IMR-90 (cell line): Measurements from ENCODE around the gene OGFOD3. TPM values are rescaled to one million over a fixed set of nuclear protein-coding genes. Genes with fewer than 3 reads are reported as not detected.

Experiments
- ATAC-seq: fragments of 200-7000 bp; cut with Tn5 transposase; 2 replicates; pipeline ENCODE4 v1.9.1; 2020; ENCODE audit warnings: low read depth, mild to moderate bottlenecking, moderate library complexity
- BruUV-seq: library from RNA; stranded (reverse); fragments of 400-500 nt; replicated peaks from 2 replicates; lab custom pipeline; 2021; lab: Mats Ljungman, UMichigan
- CTCF ChIA-PET: fragments of 300-600 bp; formaldehyde crosslinking; extraction: SDS; loops from one replicate; lab custom pipeline; 2021; ENCODE audit warnings: antibody characterized with exemption; lab: Yijun Ruan, JAX
- POLR2A ChIA-PET: fragments of 300-600 bp; sonication (Branson Sonifier 250); formaldehyde crosslinking; loops from one replicate; lab custom pipeline; 2022; ENCODE audit warnings: antibody characterized with exemption; ENCODE audit not compliant: unreplicated experiment; lab: Charles Lee
- DNase-seq: peaks from one replicate; pipeline ENCODE4 v3.0.0; 2013
- H2AFZ ChIP-seq: replicated peaks from 2 replicates; pipeline ENCODE3; 2013; ENCODE audit warnings: low read length, mild to moderate bottlenecking; ENCODE audit not compliant: poor library complexity
- H2AK5ac ChIP-seq: 2 replicates; pipeline ENCODE4 v1.6.1; 2013; ENCODE audit warnings: low read depth, low read length, inconsistent platforms
- H2AK9ac ChIP-seq: replicated peaks from 2 replicates; pipeline ENCODE3; 2013; ENCODE audit warnings: mild to moderate bottlenecking, low read depth, low read length, moderate library complexity; ENCODE audit not compliant: poor library complexity
- H2BK120ac ChIP-seq: 2 replicates; pipeline ENCODE4 v1.6.1; 2013; ENCODE audit warnings: low read depth, low read length, inconsistent platforms
- H2BK15ac ChIP-seq: 3 replicates; pipeline ENCODE4 v1.6.1; 2013; ENCODE audit warnings: low read depth, low read length, inconsistent platforms
- H2BK20ac ChIP-seq: 2 replicates; pipeline ENCODE4 v1.6.1; 2013; ENCODE audit warnings: low read depth, mild to moderate bottlenecking, inconsistent platforms, low read length, moderate library complexity
- H2BK5ac ChIP-seq: 2 replicates; pipeline ENCODE4 v1.6.1; 2013; ENCODE audit warnings: mild to moderate bottlenecking, low read depth, low read length, inconsistent platforms; ENCODE audit not compliant: poor library complexity, severe bottlenecking
- H3K14ac ChIP-seq: replicated peaks from 2 replicates; pipeline ENCODE4 v1.6.1; 2013; ENCODE audit warnings: low read depth, low read length, inconsistent platforms
- H3K18ac ChIP-seq: 2 replicates; pipeline ENCODE4 v1.6.1; 2013; ENCODE audit warnings: low read depth, low read length, control low read depth
- H3K23ac ChIP-seq: 2 replicates; pipeline ENCODE4 v1.6.1; 2013; ENCODE audit warnings: low read depth, low read length, inconsistent platforms
- H3K27ac ChIP-seq: 2 replicates; pipeline ENCODE4 v1.5.1; 2013; ENCODE audit warnings: mild to moderate bottlenecking, control low read depth, low read length; ENCODE audit not compliant: insufficient read depth
- H3K27me3 ChIP-seq: 2 replicates; pipeline ENCODE4 v1.6.1; 2013; ENCODE audit warnings: low read length; ENCODE audit not compliant: control insufficient read depth, insufficient read depth
- H3K36me3 ChIP-seq: 2 replicates; pipeline ENCODE4 v1.6.1; 2013; ENCODE audit warnings: low read length, mixed read lengths; ENCODE audit not compliant: control insufficient read depth, insufficient read depth
- H3K4ac ChIP-seq: 2 replicates; pipeline ENCODE4 v1.6.1; 2013; ENCODE audit warnings: low read depth, low read length, inconsistent platforms
- H3K4me1 ChIP-seq: 2 replicates; pipeline ENCODE4 v1.6.1; 2013; ENCODE audit warnings: low read length, mixed read lengths; ENCODE audit not compliant: control insufficient read depth, insufficient read depth
- H3K4me2 ChIP-seq: 2 replicates; pipeline ENCODE4 v1.6.1; 2013; ENCODE audit warnings: low read depth, mild to moderate bottlenecking, control low read depth, low read length, moderate library complexity
- H3K4me3 ChIP-seq: 2 replicates; pipeline ENCODE4 v1.5.1; 2013; ENCODE audit warnings: low read depth, mild to moderate bottlenecking, control low read depth, low read length, moderate library complexity; ENCODE audit not compliant: insufficient read depth
- H3K56ac ChIP-seq: 2 replicates; pipeline ENCODE4 v1.6.1; 2013; ENCODE audit warnings: low read length, inconsistent platforms; ENCODE audit not compliant: insufficient read depth; ENCODE audit errors: extremely low read depth
- H3K79me1 ChIP-seq, 2 experiments: 2 replicates each; pipeline ENCODE4 v1.6.1; 2013; ENCODE audit warnings: low read length in 2 of 2, inconsistent platforms in 1 of 2, low read depth in 1 of 2
- H3K9ac ChIP-seq: 2 replicates; pipeline ENCODE4 v1.6.1; 2013; ENCODE audit warnings: low read depth, low read length, control low read depth
- H3K9me1 ChIP-seq: 2 replicates; pipeline ENCODE4 v1.6.1; 2013; ENCODE audit warnings: low read length, inconsistent platforms; ENCODE audit not compliant: insufficient read depth
- H3K9me3 ChIP-seq: 2 replicates; pipeline ENCODE4 v1.6.1; 2013; ENCODE audit warnings: low read length; ENCODE audit not compliant: control insufficient read depth, insufficient read depth
- H4K20me1 ChIP-seq: 2 replicates; pipeline ENCODE4 v1.6.1; 2013; ENCODE audit warnings: low read length, inconsistent platforms; ENCODE audit not compliant: insufficient read depth
- H4K5ac ChIP-seq: 2 replicates; pipeline ENCODE4 v1.6.1; 2013; ENCODE audit warnings: mild to moderate bottlenecking, low read depth, low read length, control low read depth
- H4K8ac ChIP-seq, 2 experiments: 2 replicates each; pipeline ENCODE4 v1.6.1; 2013; ENCODE audit warnings: low read depth in 2 of 2, low read length in 2 of 2, control low read depth in 1 of 2, inconsistent platforms in 1 of 2
- H4K91ac ChIP-seq: 2 replicates; pipeline ENCODE4 v1.6.1; 2013; ENCODE audit warnings: low read depth, low read length, inconsistent platforms; ENCODE audit not compliant: insufficient read depth
- BHLHE40 ChIP-seq: fragments of 150-350 bp; IDR thresholded peaks from 2 replicates; pipeline ENCODE4 v1.6.1; 2016; ENCODE audit warnings: mild to moderate bottlenecking, low read depth, low read length
- CEBPB ChIP-seq: IDR thresholded peaks from 2 replicates; pipeline ENCODE4 v1.6.1; 2012; ENCODE audit warnings: low read depth, low read length, improper control_type of control experiment
- CHD1 ChIP-seq: IDR thresholded peaks from 2 replicates; pipeline ENCODE4 v1.6.1; 2012; ENCODE audit warnings: low read depth, low read length, improper control_type of control experiment
- FOS ChIP-seq: fragments of 150-350 bp; IDR thresholded peaks from 2 replicates; pipeline ENCODE4 v1.6.1; 2016; ENCODE audit warnings: low read depth, low read length
- MAFK ChIP-seq: IDR thresholded peaks from 2 replicates; pipeline ENCODE4 v1.6.1; 2012; ENCODE audit warnings: low read depth, low read length, improper control_type of control experiment
- MAZ ChIP-seq: IDR thresholded peaks from 2 replicates; pipeline ENCODE4 v1.6.1; 2012; ENCODE audit warnings: low read depth, mild to moderate bottlenecking, low read length, improper control_type of control experiment, moderate library complexity, borderline replicate concordance
- MXI1 ChIP-seq: IDR thresholded peaks from 2 replicates; pipeline ENCODE4 v1.6.1; 2012; ENCODE audit warnings: low read depth, mild to moderate bottlenecking, low read length, moderate library complexity, borderline replicate concordance
- NFE2L2 ChIP-seq: fragments of 150-350 bp; IDR thresholded peaks from 2 replicates; pipeline ENCODE4 v1.6.1; 2016; ENCODE audit warnings: low read depth, mild to moderate bottlenecking, low read length
- RAD21 ChIP-seq: IDR thresholded peaks from 2 replicates; pipeline ENCODE4 v1.6.1; 2012; ENCODE audit warnings: low read length, improper control_type of control experiment
- RCOR1 ChIP-seq: IDR thresholded peaks from 2 replicates; pipeline ENCODE4 v1.6.1; 2012; ENCODE audit warnings: mild to moderate bottlenecking, low read length, improper control_type of control experiment; ENCODE audit not compliant: insufficient replicate concordance
- RFX5 ChIP-seq: IDR thresholded peaks from 2 replicates; pipeline ENCODE4 v1.8.0; 2012; ENCODE audit warnings: low read depth, mild to moderate bottlenecking, low read length, moderate library complexity
- SMC3 ChIP-seq: fragments of 150-350 bp; IDR thresholded peaks from 2 replicates; pipeline ENCODE4 v1.6.1; 2016; ENCODE audit warnings: low read depth, mild to moderate bottlenecking, antibody characterized with exemption, low read length, moderate library complexity
- WGBS, 2 experiments: methylation state at CpG; one replicate each; pipeline versions ENCODE4 v1.1.5 to v1.1.7; 2013; ENCODE audit warnings: missing lambda C conversion rate in 2 of 2; ENCODE audit not compliant: insufficient read length in 1 of 2; ENCODE audit errors: extremely low coverage in 2 of 2; 5-methylcytosine and 5-hydroxymethylcytosine counted together
- dilution Hi-C: fragments of 300-500 bp; cut with HindIII; formaldehyde crosslinking; loops from one replicate; pipeline ENCODE4 v1.14.3; 2018; ENCODE audit warnings: low sequenced_read_pairs; ENCODE audit not compliant: unreplicated experiment
- in situ Hi-C: fragments of 300-500 bp; cut with MboI; formaldehyde crosslinking; loops from 3 replicates; pipeline ENCODE4 v1.14.3; 2019; ENCODE audit warnings: low sequenced_read_pairs, inconsistent platforms, mixed read lengths
- intact Hi-C: fragments of 100-400 bp; cut with micrococcal nuclease; formaldehyde crosslinking; loops from 2 replicates; pipeline ENCODE4 v1.10.0; 2022
- polyA plus RNA-seq, 3 experiments: library from polyadenylated mRNA; depleted of rRNA; stranded (reverse); fragments of >200 nt; gene quantifications; 2 replicates each; pipeline ENCODE4 v1.2.3, GENCODE V29; 2012; ENCODE audit warnings: low replicate concordance in 1 of 3
- total RNA-seq: library from RNA; depleted of rRNA; stranded (reverse); fragments of >200 nt; gene quantifications from 2 replicates; pipeline ENCODE4 v1.2.3, GENCODE V29; 2012
- TF ChIP-seq, protein P1 (sequence below): fragments of 150-350 bp; IDR thresholded peaks from 2 replicates; pipeline ENCODE4 v1.6.1; 2017; ENCODE audit warnings: mild to moderate bottlenecking, antibody characterized with exemption, low read length, low read depth

Gene OGFOD3
- total and polyA plus RNA-seq, 2 of the 4 experiments (the other 2 are of a cell fraction) = 25.3 to 33.4 TPM

DNA sequence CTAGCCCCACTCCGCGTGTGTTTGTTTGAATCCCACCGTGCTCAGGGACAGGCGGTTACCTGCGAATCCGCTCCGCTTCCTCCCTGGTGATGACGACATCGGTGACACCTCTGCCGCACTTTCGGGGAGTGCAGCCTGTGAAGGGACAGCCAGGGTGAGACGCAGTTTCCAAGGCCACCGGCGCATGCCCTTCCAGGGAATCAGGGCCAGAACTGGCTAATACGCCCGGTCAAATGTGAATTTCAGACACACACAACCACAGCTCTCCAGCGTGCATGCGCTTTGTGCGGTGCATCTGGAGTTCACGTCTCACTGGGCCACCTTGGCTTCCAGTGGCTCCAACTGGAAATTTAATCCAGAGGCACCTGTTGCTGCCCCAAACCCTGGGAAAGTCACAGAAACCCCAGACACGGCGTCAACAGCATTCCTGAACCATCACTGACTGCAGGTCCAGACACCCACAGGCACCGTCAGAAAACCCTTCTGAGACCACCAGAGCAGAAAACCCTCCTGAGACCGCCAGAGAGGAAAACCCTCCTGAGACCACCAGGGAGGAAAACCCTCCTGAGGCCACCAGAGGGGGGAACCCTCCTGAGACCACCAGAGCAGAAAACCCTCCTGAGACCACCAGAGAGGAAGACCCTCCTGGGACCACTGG is 6.9 kb downstream of the OGFOD3 start:
- H3K23ac ChIP-seq = no peak overlapping the region
- H4K8ac ChIP-seq = no peak overlapping the region
- H3K18ac ChIP-seq = no peak overlapping the region
- intact Hi-C loops (loop anchor here (5.0 kb wide), 1 partner anchor 169 kb away; no protein-coding TSS in a partner anchor), in situ Hi-C loops (no loop called here), dilution Hi-C loops (no loop called here)
- H4K91ac ChIP-seq = no peak overlapping the region
- no peak overlapping the region for H2BK120ac ChIP-seq
- H3K79me1 ChIP-seq = peaks cover 0 to 16% of the 10 kb centered on the region in 2 experiments; a peak in 2 of 4 replicates
- H2BK20ac ChIP-seq = no peak overlapping the region
- WGBS, 2 experiments = 95% methylated on average over 11 of the region's 24 CpGs; no CpG with 5 or more reads in 1 of the 2 experiments
- no peak overlapping the region for H3K4me3 ChIP-seq
- H3K4ac ChIP-seq = no peak overlapping the region
- no TSS peak for BruUV-seq
- DNase-seq = no peak
- H4K5ac ChIP-seq = no peak overlapping the region
- H3K36me3 ChIP-seq = no peaks in the 10 kb centered on the region
- no peak overlapping the region for H3K14ac ChIP-seq
- H3K4me2 ChIP-seq = no peak overlapping the region
- H3K9me3 ChIP-seq = no peaks in the 10 kb centered on the region
- no peak overlapping the region for H3K9ac ChIP-seq
- H2AFZ ChIP-seq = no peak overlapping the region
- CTCF ChIA-PET = no interaction called here
- H3K27me3 ChIP-seq = no peaks in the 10 kb centered on the region
- ATAC-seq = no peak
- POLR2A ChIA-PET = no interaction called here
- no peak overlapping the region for H2AK5ac ChIP-seq
- H2BK15ac ChIP-seq = no peak overlapping the region
- H3K4me1 ChIP-seq = no peaks in the 10 kb centered on the region
- H2BK5ac ChIP-seq = no peak overlapping the region
- H3K56ac ChIP-seq = no peak overlapping the region
- H2AK9ac ChIP-seq = no peak overlapping the region
- no peaks in the 10 kb centered on the region for H3K9me1 ChIP-seq
- TF ChIP-seq FOS = no peak
- no peak for TF ChIP-seq NFE2L2
- no peak for TF ChIP-seq MXI1
- TF ChIP-seq MAZ = no peak
- TF ChIP-seq BHLHE40 = no peak
- TF ChIP-seq MAFK = no peak
- no peak for TF ChIP-seq SMC3
- no peak for TF ChIP-seq RCOR1
- TF ChIP-seq RFX5 = no peak
- TF ChIP-seq, protein P1, sequence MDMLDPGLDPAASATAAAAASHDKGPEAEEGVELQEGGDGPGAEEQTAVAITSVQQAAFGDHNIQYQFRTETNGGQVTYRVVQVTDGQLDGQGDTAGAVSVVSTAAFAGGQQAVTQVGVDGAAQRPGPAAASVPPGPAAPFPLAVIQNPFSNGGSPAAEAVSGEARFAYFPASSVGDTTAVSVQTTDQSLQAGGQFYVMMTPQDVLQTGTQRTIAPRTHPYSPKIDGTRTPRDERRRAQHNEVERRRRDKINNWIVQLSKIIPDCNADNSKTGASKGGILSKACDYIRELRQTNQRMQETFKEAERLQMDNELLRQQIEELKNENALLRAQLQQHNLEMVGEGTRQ = no peak
- no peak for TF ChIP-seq RAD21
- no peak for TF ChIP-seq CEBPB
- no peak for TF ChIP-seq CHD1
- H4K20me1 ChIP-seq = peaks cover 19% of the 10 kb centered on the region
- H3K27ac ChIP-seq = no peak overlapping the region
